Endodermal cell (in vitro differentiated cells): Measurements from ENCODE around the gene KLK1. TPM values are rescaled to one million over a fixed set of nuclear protein-coding genes. Genes with fewer than 3 reads are reported as not detected.

Experiments
- DNase-seq: peaks from one replicate; pipeline ENCODE4 v3.0.0-alpha.2; 2017
- H3K27ac ChIP-seq: 2 replicates; pipeline ENCODE4 v1.5.1; 2013; ENCODE audit warnings: mild to moderate bottlenecking, low read depth, low read length, moderate library complexity
- H3K27me3 ChIP-seq: 2 replicates; pipeline ENCODE4 v1.6.1; 2013; ENCODE audit warnings: mild to moderate bottlenecking, low read length, moderate library complexity; ENCODE audit not compliant: insufficient read depth, control insufficient read depth, poor library complexity, severe bottlenecking
- H3K36me3 ChIP-seq: 2 replicates; pipeline ENCODE4 v1.7.0; 2013; ENCODE audit warnings: mild to moderate bottlenecking, low read length, moderate library complexity; ENCODE audit not compliant: control insufficient read depth, insufficient read depth
- H3K4me1 ChIP-seq: one replicate; pipeline ENCODE4 v1.7.0; 2013; ENCODE audit warnings: low read length; ENCODE audit not compliant: control insufficient read depth, insufficient read depth
- H3K4me3 ChIP-seq: 2 replicates; pipeline ENCODE4 v1.5.1; 2013; ENCODE audit warnings: mild to moderate bottlenecking, low read length, moderate library complexity
- H3K9ac ChIP-seq: 2 replicates; pipeline ENCODE4 v1.6.1; 2013; ENCODE audit warnings: mild to moderate bottlenecking, low read length, moderate library complexity; ENCODE audit not compliant: poor library complexity, severe bottlenecking; ENCODE audit errors: extremely low read depth
- H3K9me3 ChIP-seq: 2 replicates; pipeline ENCODE4 v1.6.1; 2013; ENCODE audit warnings: mild to moderate bottlenecking, low read length, moderate library complexity; ENCODE audit not compliant: control insufficient read depth
- H3K27ac Mint-ChIP-seq: 2 replicates; pipeline ENCODE4 v1.8.0; 2020; ENCODE audit warnings: mixed read lengths
- H3K27me3 Mint-ChIP-seq: 2 replicates; pipeline ENCODE4 v1.8.0; 2021; ENCODE audit warnings: mild to moderate bottlenecking, mixed read lengths; ENCODE audit not compliant: insufficient read depth
- H3K36me3 Mint-ChIP-seq: 2 replicates; pipeline ENCODE4 v1.8.0; 2020; ENCODE audit warnings: low read depth, mixed read lengths
- H3K4me1 Mint-ChIP-seq: 2 replicates; pipeline ENCODE4 v1.8.0; 2020; ENCODE audit warnings: mixed read lengths
- H3K4me3 Mint-ChIP-seq: 2 replicates; pipeline ENCODE4 v1.8.0; 2020; ENCODE audit warnings: mild to moderate bottlenecking, moderate library complexity, mixed read lengths
- H3K9me3 Mint-ChIP-seq: 2 replicates; pipeline ENCODE4 v1.8.0; 2020; ENCODE audit warnings: mild to moderate bottlenecking, mixed read lengths
- CTCF ChIP-seq: fragments of 200-600 bp; sonication (generic); conservative IDR thresholded peaks from 2 replicates; pipeline ENCODE4 v1.5.0; 2021; ENCODE audit warnings: antibody characterized with exemption, mild to moderate bottlenecking
- WGBS, 2 experiments: methylation state at CpG; one replicate each; pipeline versions ENCODE4 v1.1.5 to v1.1.7; 2013; ENCODE audit warnings: missing lambda C conversion rate in 2 of 2, mixed read lengths in 1 of 2; ENCODE audit not compliant: insufficient coverage in 1 of 2, insufficient read length in 1 of 2; 5-methylcytosine and 5-hydroxymethylcytosine counted together
- total RNA-seq, 2 donors: library from RNA; stranded (reverse); fragmentation: NEBNext Ultra II Directional in 1 of 2; extraction: Animal tissue kit (Norgen Biotek cat#: 25700) in 1 of 2; gene quantifications; 2 replicates in 1 of 2; 3 replicates in 1 of 2; pipeline ENCODE4 v1.2.1, GENCODE V29; 2021

The KLK1 gene
- total RNA-seq, 2 donors from 2014 or later: 0.75 to 0.82 TPM

GRCh38 chr19:50790922-50791467, 32.6 kb downstream of the KLK1 start:
- Histone ChIP-seq H3K9ac (no peak overlapping the region), H3K27me3 (no peaks in the 10 kb centered on the region), H3K4me3 (no peak overlapping the region), H3K27ac (no peak overlapping the region), H3K36me3 (peaks cover 5% of the 10 kb centered on the region), H3K4me1 (no peaks in the 10 kb centered on the region), H3K9me3 (no peaks in the 10 kb centered on the region)
- 87 to 97% methylated on average over 6 of the region's 6 CpGs for WGBS, 2 experiments
- Mint-ChIP-seq H3K4me1 (no peaks in the 10 kb centered on the region), H3K9me3 (no peaks in the 10 kb centered on the region), H3K27me3 (peaks cover 15% of the 10 kb centered on the region), H3K27ac (no peak overlapping the region), H3K4me3 (no peak overlapping the region), H3K36me3 (no peaks in the 10 kb centered on the region)
- TF ChIP-seq CTCF: no peak
- DNase-seq: no peak

- no peak within 1 kb of the TSS for H3K27ac ChIP-seq
- no peak within 1 kb of the TSS for H3K9ac ChIP-seq
- H3K4me3 Mint-ChIP-seq: no peak within 1 kb of the TSS
- TF ChIP-seq CTCF: no peak
- WGBS, 2 experiments: 95 to 100% methylated on average over 5 to 15 of the region's 15 CpGs
- H3K9me3 Mint-ChIP-seq: no peaks in the 10 kb centered on the region
- no peaks in the 10 kb centered on the region for H3K4me1 Mint-ChIP-seq
- no peaks in the 10 kb centered on the region for H3K36me3 ChIP-seq
- no peaks in the 10 kb centered on the region for H3K27me3 ChIP-seq
- H3K9me3 ChIP-seq: no peaks in the 10 kb centered on the region
- no peaks in the 10 kb centered on the region for H3K4me1 ChIP-seq
- no peak within 1 kb of the TSS for H3K4me3 ChIP-seq
- no peak for DNase-seq
- no peaks in the 10 kb centered on the region for H3K36me3 Mint-ChIP-seq
- no peak within 1 kb of the TSS for H3K27ac Mint-ChIP-seq
- peaks cover 15% of the 10 kb centered on the region for H3K27me3 Mint-ChIP-seq
Observed at GRCh38 chr19:50790396-50790795, 33.2 kb downstream of the KLK1 start, which contains the start of gene ACP4. Gene ACP4, plus strand, starts transcription at chr19:50790415. Its CDS starts 0 bp downstream, at chr19:50790415.

- peaks cover 5% of the 10 kb centered on the region for H3K27me3 ChIP-seq
- H3K9me3 ChIP-seq: no peaks in the 10 kb centered on the region
- no peaks in the 10 kb centered on the region for H3K36me3 ChIP-seq
- DNase-seq: no peak
- 91 to 92% methylated on average over 7 to 12 of the region's 12 CpGs for WGBS, 2 experiments
- Mint-ChIP-seq H3K27ac (no peak overlapping the region), H3K4me3 (no peak overlapping the region), H3K4me1 (no peaks in the 10 kb centered on the region), H3K9me3 (no peaks in the 10 kb centered on the region), H3K36me3 (no peaks in the 10 kb centered on the region), H3K27me3 (peaks cover 55% of the 10 kb centered on the region)
- no peaks in the 10 kb centered on the region for H3K4me1 ChIP-seq
- TF ChIP-seq CTCF: no peak
- no peak overlapping the region for H3K27ac ChIP-seq
- H3K4me3 ChIP-seq: no peak overlapping the region
- no peak overlapping the region for H3K9ac ChIP-seq
Observed at GRCh38 chr19:50785329-50785728, 38.3 kb downstream of the KLK1 start.
